ENCODE results near the gene GFI1B. TPM values are rescaled to one million over a fixed set of nuclear protein-coding genes. Genes with fewer than 3 reads are reported as not detected.
A peak's percentile ranks its signal among the peaks of the same experiment; 100 is the strongest.

The GFI1B gene
- total RNA-seq, 1 experiment from 2014 or later: 0.77 TPM

DNA sequence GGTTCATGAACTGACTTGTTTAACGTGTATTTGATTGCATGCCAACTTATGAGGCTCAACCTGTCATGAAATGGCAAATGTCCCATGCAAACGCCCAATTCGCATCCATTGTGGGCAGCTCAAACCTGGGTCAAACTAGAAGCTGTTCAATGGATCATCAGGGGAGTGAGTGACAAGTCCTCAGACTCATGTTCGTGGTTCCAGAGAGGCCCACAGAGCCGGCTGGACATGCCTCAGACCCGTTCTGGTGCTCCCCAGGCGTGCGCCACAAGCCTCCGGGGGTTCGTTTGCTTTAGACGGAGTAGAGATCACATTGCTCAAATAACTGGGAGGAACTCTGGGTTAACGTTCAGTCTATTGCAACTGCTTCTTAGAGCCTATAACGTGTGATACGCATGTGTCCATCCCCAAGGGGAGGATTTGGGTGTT lies 15.0 kb downstream of the GFI1B start:
- ChIA-PET CTCF (interaction anchor here (1.7 to 3.8 kb wide), 4 partner anchors 10 to 31 kb away, joined by 5 to 25 read pairs (median 8); partner anchors contain the start of gene GFI1B), POLR2A (interaction anchor here (0.5 kb wide), 1 partner anchor 46 kb away, joined by 3 read pairs; no protein-coding TSS in a partner anchor)
- TF ChIP-seq SMAD4 (CRISPR knock-in tag; IDR thresholded peaks at IDR 0.05): no peak
- TF ChIP-seq ZNF219 (CRISPR knock-in tag; IDR thresholded peaks at IDR 0.05; ENCODE audit: borderline replicate concordance): no peak
- TF ChIP-seq PRDM15 (CRISPR knock-in tag; IDR thresholded peaks at IDR 0.05): no peak
- TF ChIP-seq FOXP1 (CRISPR knock-in tag; IDR thresholded peaks at IDR 0.05; ENCODE audit: borderline replicate concordance): no peak
- no peak for ATAC-seq
- no peak for DNase-seq (ENCODE audit: low spot score)
- Mint-ChIP-seq H3K27me3 (ENCODE audit: low read depth) (peaks cover 3% of the 10 kb centered on the region; the same call in 1 of the 2 replicates), H3K36me3 (no peaks in the 10 kb centered on the region), H3K4me1 (peaks cover 37% of the 10 kb centered on the region), H3K27ac (no peak overlapping the region), H3K4me3 (no peak overlapping the region), H3K9me3 (peaks cover 5% of the 10 kb centered on the region)

GRCh38 chr9:132994410-132995120 lies 16.1 kb downstream of the GFI1B start:
- no peak overlapping the region for H3K4me3 Mint-ChIP-seq
- peaks cover 37% of the 10 kb centered on the region for H3K4me1 Mint-ChIP-seq
- CTCF ChIA-PET: interaction anchor here (1.2 to 3.8 kb wide), 6 partner anchors 9 to 150 kb away, joined by 4 to 25 read pairs (median 6); partner anchors contain the start of genes GFI1B and GTF3C5
- no peak overlapping the region for H3K27ac Mint-ChIP-seq
- POLR2A ChIA-PET: no interaction called here
- peak; percentile 31 for ATAC-seq
- no peak for TF ChIP-seq ZNF138 (CRISPR knock-in tag; conservative IDR thresholded peaks at IDR 0.05)
- TF ChIP-seq ZMAT4 (CRISPR knock-in tag; IDR thresholded peaks at IDR 0.05): no peak
- no peak for TF ChIP-seq FOXK1 (CRISPR knock-in tag; IDR thresholded peaks at IDR 0.05)
- no peak for TF ChIP-seq E2F4 (CRISPR knock-in tag; IDR thresholded peaks at IDR 0.05; ENCODE audit: borderline replicate concordance, low read depth)
- TF ChIP-seq, protein P1, sequence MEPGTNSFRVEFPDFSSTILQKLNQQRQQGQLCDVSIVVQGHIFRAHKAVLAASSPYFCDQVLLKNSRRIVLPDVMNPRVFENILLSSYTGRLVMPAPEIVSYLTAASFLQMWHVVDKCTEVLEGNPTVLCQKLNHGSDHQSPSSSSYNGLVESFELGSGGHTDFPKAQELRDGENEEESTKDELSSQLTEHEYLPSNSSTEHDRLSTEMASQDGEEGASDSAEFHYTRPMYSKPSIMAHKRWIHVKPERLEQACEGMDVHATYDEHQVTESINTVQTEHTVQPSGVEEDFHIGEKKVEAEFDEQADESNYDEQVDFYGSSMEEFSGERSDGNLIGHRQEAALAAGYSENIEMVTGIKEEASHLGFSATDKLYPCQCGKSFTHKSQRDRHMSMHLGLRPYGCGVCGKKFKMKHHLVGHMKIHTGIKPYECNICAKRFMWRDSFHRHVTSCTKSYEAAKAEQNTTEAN (CRISPR knock-in tag; IDR thresholded peaks at IDR 0.05): no peak
- no peak for TF ChIP-seq ATF2 (CRISPR knock-in tag; IDR thresholded peaks at IDR 0.05; ENCODE audit: borderline replicate concordance, low read depth)
- TF ChIP-seq KAT7 (CRISPR knock-in tag; IDR thresholded peaks at IDR 0.05; ENCODE audit: borderline replicate concordance): no peak
- TF ChIP-seq TP53 (CRISPR knock-in tag; IDR thresholded peaks at IDR 0.05): no peak
- H3K27me3 Mint-ChIP-seq (ENCODE audit: low read depth): peaks cover 4% of the 10 kb centered on the region; the same call in 1 of the 2 replicates
- H3K9me3 Mint-ChIP-seq: peaks cover 5% of the 10 kb centered on the region
- no peaks in the 10 kb centered on the region for H3K36me3 Mint-ChIP-seq
- DNase-seq (ENCODE audit: low spot score): no peak

DNA sequence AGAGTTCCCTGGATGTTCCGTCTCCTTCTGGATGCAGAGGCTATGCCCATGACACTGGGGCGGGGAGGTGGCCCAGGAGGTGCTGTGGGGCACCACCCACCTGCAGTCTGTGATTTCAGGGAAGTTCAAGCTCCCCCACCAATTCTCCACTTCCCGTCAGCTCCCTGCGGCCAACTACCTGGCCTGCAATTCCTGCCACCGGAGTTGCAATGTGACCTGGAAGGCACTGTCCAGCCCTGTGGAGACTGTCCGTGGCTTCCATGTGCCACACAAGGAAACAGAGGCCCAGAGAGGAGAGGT lies 16.6 kb downstream of the GFI1B start:
- ATAC-seq (no peak), DNase-seq (ENCODE audit: low spot score) (no peak)
- ChIA-PET POLR2A (no interaction called here), CTCF (interaction anchor here (1.2 to 3.8 kb wide), 6 partner anchors 9 to 149 kb away, joined by 4 to 25 read pairs (median 6); partner anchors contain the start of genes GFI1B and GTF3C5)
- Mint-ChIP-seq H3K27me3 (ENCODE audit: low read depth) (peaks cover 5% of the 10 kb centered on the region), H3K9me3 (peaks cover 5% of the 10 kb centered on the region), H3K4me1 (peaks cover 37% of the 10 kb centered on the region), H3K4me3 (no peak overlapping the region), H3K27ac (no peak overlapping the region), H3K36me3 (no peaks in the 10 kb centered on the region)
- TF ChIP-seq ETV6 (CRISPR knock-in tag; IDR thresholded peaks at IDR 0.05) (no peak), FOXP1 (CRISPR knock-in tag; IDR thresholded peaks at IDR 0.05; ENCODE audit: borderline replicate concordance) (0 out of 2 replicates have a peak, but pooled peaks have one; percentile 34)

Measured in WTC11 (cell line).